GM12801 (cell line): ENCODE results near the gene CYBA.

ENCODE experiments used
- CTCF ChIP-seq: IDR thresholded peaks from one replicate; pipeline ENCODE4 v1.5.1; 2011; ENCODE audit warnings: control low read depth; ENCODE audit not compliant: insufficient read length; ENCODE audit errors: extremely low read depth

CYBA gene

DNA sequence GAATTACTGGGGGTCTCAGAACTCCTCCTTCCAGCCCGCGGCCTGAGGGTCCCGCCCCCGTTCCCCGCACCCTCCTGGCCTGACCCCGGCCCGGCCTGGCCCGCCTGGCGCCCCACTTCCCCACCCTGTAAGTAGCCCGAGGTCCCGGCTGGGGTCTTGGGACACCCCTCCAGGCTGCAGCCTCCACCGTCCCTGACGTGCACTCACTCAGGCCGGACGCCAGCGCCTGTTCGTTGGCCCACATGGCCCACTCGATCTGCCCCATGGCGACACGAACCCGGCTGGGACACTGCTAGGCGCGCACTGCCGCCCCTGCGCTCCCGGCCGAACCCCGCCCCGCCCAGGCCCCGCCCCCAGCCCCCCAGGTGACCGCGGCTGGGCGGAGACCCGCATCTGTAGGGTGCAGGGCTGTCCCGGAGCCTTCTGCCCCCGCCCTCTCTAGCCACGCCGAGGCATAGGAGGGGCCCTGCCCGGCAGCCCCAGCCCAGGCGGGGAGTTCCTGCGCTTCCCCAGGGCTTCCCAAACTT lies at the start of gene CYBA:
CYBA (minus strand) TSS at position 305 of the 527 bp plus-strand sequence; CDS start at position 265, 40 bp downstream.
- no peak for TF ChIP-seq CTCF

GRCh38 chr16:88700322-88700635 lies 49.4 kb upstream of the CYBA start:
- TF ChIP-seq CTCF = no peak

GRCh38 chr16:88699180-88699579 lies 48.3 kb upstream of the CYBA start:
- no peak for TF ChIP-seq CTCF

- no peak for TF ChIP-seq CTCF
Measured at GRCh38 chr16:88698646-88699045, 47.8 kb upstream of the CYBA start.

DNA sequence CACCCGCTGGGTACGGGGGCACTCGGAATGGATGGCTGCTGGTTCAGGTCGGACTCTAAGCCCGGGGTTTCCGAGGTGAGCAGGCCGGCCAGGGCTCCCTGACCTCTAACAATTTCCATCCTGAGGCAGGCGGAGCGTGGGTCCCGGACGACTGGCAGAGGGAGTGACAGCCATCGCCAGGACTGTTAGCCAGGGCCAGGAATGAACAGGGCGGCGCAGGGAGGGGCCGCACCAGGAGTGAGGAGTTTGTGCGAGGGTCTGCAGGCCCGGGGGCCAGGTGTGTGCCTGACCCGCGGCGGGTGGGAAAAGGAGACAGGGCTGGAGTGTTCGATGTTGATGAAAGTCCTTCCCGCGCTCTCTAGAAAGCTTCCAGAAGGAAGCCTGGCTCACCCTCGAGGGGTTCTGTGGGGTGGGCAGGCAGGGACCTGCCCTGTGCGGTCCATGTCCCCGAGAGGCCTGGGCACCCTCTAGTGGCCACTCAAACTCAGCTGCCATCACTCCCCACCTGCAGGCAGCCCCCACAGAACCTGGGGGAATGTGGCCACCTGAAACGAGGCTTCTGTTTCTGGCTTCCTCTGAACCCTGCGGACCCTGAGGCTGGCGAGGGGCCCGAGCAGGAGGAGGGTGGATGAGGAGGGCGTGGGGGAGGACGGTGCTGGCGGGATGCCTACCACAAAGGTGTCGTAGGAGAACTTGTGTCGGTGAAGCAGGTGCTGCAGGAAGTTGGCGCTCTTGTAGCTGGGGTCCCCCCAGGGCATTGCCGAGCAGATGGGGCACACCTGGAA lies 47.2 kb upstream of the CYBA start:
- TF ChIP-seq CTCF = no peak

GRCh38 chr16:88697116-88697830 lies 46.4 kb upstream of the CYBA start:
- TF ChIP-seq CTCF = no peak

GRCh38 chr16:88696441-88696840 lies 45.6 kb upstream of the CYBA start:
- TF ChIP-seq CTCF = no peak
